HEK293 (cell line): ENCODE results near the gene DYNLRB1.

ENCODE experiments used
- CTCF ChIA-PET: fragments of 350-600 bp; formaldehyde crosslinking; extraction: SDS; loops from one replicate; lab custom pipeline; 2021; ENCODE audit warnings: antibody characterized with exemption; lab: Yijun Ruan, JAX
- POLR2A ChIA-PET: fragments of 300-600 bp; formaldehyde crosslinking; extraction: SDS; loops from one replicate; lab custom pipeline; 2020; ENCODE audit warnings: antibody characterized with exemption, inconsistent platforms; lab: Yijun Ruan, JAX
- H3K27ac ChIP-seq: fragments of 200-500 bp; sonication (Bioruptor generic); 2 replicates; pipeline ENCODE4 v1.5.1; 2014; ENCODE audit warnings: low read depth, low read length, control low read depth, inconsistent platforms; ENCODE audit errors: extremely low read depth
- H3K36me3 ChIP-seq, 2 experiments: fragments of 200-500 bp in 1 of 2; sonication (Bioruptor generic) in 1 of 2; 1 replicate in 1 of 2; 2 replicates in 1 of 2; pipeline ENCODE4 v1.5.1; 2014 to 2017; ENCODE audit warnings: inconsistent platforms in 2 of 2, low read length in 2 of 2; ENCODE audit not compliant: control insufficient read depth in 2 of 2, insufficient read depth in 1 of 2
- H3K4me1 ChIP-seq: fragments of 200-500 bp; sonication (Bioruptor generic); 2 replicates; pipeline ENCODE4 v1.5.1; 2014; ENCODE audit warnings: mild to moderate bottlenecking, low read length, inconsistent platforms; ENCODE audit not compliant: control insufficient read depth, insufficient read depth
- H3K4me3 ChIP-seq: 2 replicates; pipeline ENCODE4 v1.5.1; 2011; ENCODE audit warnings: low read depth, mild to moderate bottlenecking, control low read depth, low read length, moderate library complexity
- H3K9me3 ChIP-seq: fragments of 200-500 bp; sonication (Bioruptor generic); 2 replicates; pipeline ENCODE4 v1.5.1; 2014; ENCODE audit warnings: low read depth, low read length, inconsistent platforms; ENCODE audit not compliant: control insufficient read depth, insufficient read depth
- BCL11A ChIP-seq: fragments of 450-650 bp; formaldehyde crosslinking; IDR thresholded peaks from 2 replicates; pipeline ENCODE4 v1.5.1; 2016; ENCODE audit warnings: low read depth, missing biosample characterization, missing genetic modification characterization
- GLIS2 ChIP-seq: fragments of 450-650 bp; formaldehyde crosslinking; IDR thresholded peaks from 2 replicates; pipeline ENCODE4 v1.5.1; 2016; ENCODE audit warnings: missing biosample characterization, missing genetic modification characterization
- HOXD13 ChIP-seq: sonication (generic); formaldehyde crosslinking; IDR thresholded peaks from 2 replicates; pipeline ENCODE4 v1.8.0; 2022; ENCODE audit warnings: missing genetic modification reagents, borderline replicate concordance
- KLF8 ChIP-seq: fragments of 450-650 bp; formaldehyde crosslinking; IDR thresholded peaks from 2 replicates; pipeline ENCODE4 v1.5.1; 2016; ENCODE audit warnings: missing biosample characterization, missing genetic modification characterization
- PRDM1 ChIP-seq: fragments of 450-650 bp; formaldehyde crosslinking; IDR thresholded peaks from 2 replicates; pipeline ENCODE4; 2016; ENCODE audit warnings: missing biosample characterization, missing genetic modification characterization
- REPIN1 ChIP-seq: fragments of 450-650 bp; formaldehyde crosslinking; IDR thresholded peaks from 2 replicates; pipeline ENCODE4 v1.5.1; 2017; ENCODE audit warnings: missing biosample characterization, missing genetic modification characterization, low read depth
- SCRT1 ChIP-seq: fragments of 450-650 bp; formaldehyde crosslinking; IDR thresholded peaks from 2 replicates; pipeline ENCODE4 v1.5.1; 2016; ENCODE audit warnings: missing biosample characterization, missing genetic modification characterization, borderline replicate concordance
- YY2 ChIP-seq: fragments of 450-650 bp; formaldehyde crosslinking; IDR thresholded peaks from 2 replicates; pipeline ENCODE4 v1.5.1; 2016; ENCODE audit warnings: missing biosample characterization, missing genetic modification characterization
- ZNF114 ChIP-seq: fragments of 450-650 bp; formaldehyde crosslinking; IDR thresholded peaks from 2 replicates; pipeline ENCODE4 v1.5.0; 2017; ENCODE audit warnings: missing biosample characterization, missing genetic modification characterization
- ZNF292 ChIP-seq: fragments of 450-650 bp; formaldehyde crosslinking; IDR thresholded peaks from 2 replicates; pipeline ENCODE4 v1.5.1; 2016; ENCODE audit warnings: low read depth, missing biosample characterization, missing genetic modification characterization, borderline replicate concordance
- ZNF37A ChIP-seq: fragments of 450-650 bp; IDR thresholded peaks from 2 replicates; pipeline ENCODE4 v1.5.1; 2018; ENCODE audit warnings: missing biosample characterization, missing genetic modification characterization
- ZNF426 ChIP-seq: fragments of 450-650 bp; formaldehyde crosslinking; IDR thresholded peaks from 2 replicates; pipeline ENCODE4 v1.5.1; 2017; ENCODE audit warnings: missing biosample characterization, missing genetic modification characterization, mild to moderate bottlenecking, inconsistent platforms, moderate library complexity
- ZNF48 ChIP-seq: fragments of 450-650 bp; formaldehyde crosslinking; IDR thresholded peaks from 2 replicates; pipeline ENCODE4 v1.5.1; 2016; ENCODE audit warnings: missing biosample characterization, missing genetic modification characterization
- ZNF510 ChIP-seq: fragments of 450-650 bp; formaldehyde crosslinking; IDR thresholded peaks from 2 replicates; pipeline ENCODE4 v1.5.1; 2018; ENCODE audit warnings: mild to moderate bottlenecking, missing genetic modification characterization, missing biosample characterization; ENCODE audit not compliant: insufficient replicate concordance
- ZNF555 ChIP-seq: fragments of 450-650 bp; formaldehyde crosslinking; conservative IDR thresholded peaks from 2 replicates; pipeline ENCODE4 v1.5.1; 2017; ENCODE audit warnings: missing biosample characterization, mild to moderate bottlenecking, missing genetic modification characterization, inconsistent platforms
- ZNF76 ChIP-seq: fragments of 450-650 bp; formaldehyde crosslinking; IDR thresholded peaks from 2 replicates; pipeline ENCODE4; 2016; ENCODE audit warnings: low read depth, missing biosample characterization, missing genetic modification characterization, borderline replicate concordance
- ZNF768 ChIP-seq: fragments of 450-650 bp; formaldehyde crosslinking; IDR thresholded peaks from 2 replicates; pipeline ENCODE4 v1.5.1; 2018; ENCODE audit warnings: missing biosample characterization, mild to moderate bottlenecking, missing genetic modification characterization
- ZSCAN16 ChIP-seq: fragments of 450-650 bp; formaldehyde crosslinking; IDR thresholded peaks from 2 replicates; pipeline ENCODE4 v1.5.1; 2016; ENCODE audit warnings: missing biosample characterization, missing genetic modification characterization
- TF ChIP-seq, protein P1 (sequence below): fragments of 450-650 bp; formaldehyde crosslinking; IDR thresholded peaks from 2 replicates; pipeline ENCODE4 v1.5.1; 2016; ENCODE audit warnings: missing biosample characterization, missing genetic modification characterization
- TF ChIP-seq, protein P2 (sequence below): fragments of 450-650 bp; formaldehyde crosslinking; IDR thresholded peaks from 2 replicates; pipeline ENCODE4 v1.5.1; 2016; ENCODE audit warnings: missing biosample characterization, missing genetic modification characterization
- TF ChIP-seq, protein P3 (sequence below): fragments of 450-650 bp; formaldehyde crosslinking; optimal IDR thresholded peaks from 2 replicates; pipeline ENCODE3; 2016; ENCODE audit warnings: missing biosample characterization, mild to moderate bottlenecking, missing genetic modification characterization

Gene DYNLRB1

DNA sequence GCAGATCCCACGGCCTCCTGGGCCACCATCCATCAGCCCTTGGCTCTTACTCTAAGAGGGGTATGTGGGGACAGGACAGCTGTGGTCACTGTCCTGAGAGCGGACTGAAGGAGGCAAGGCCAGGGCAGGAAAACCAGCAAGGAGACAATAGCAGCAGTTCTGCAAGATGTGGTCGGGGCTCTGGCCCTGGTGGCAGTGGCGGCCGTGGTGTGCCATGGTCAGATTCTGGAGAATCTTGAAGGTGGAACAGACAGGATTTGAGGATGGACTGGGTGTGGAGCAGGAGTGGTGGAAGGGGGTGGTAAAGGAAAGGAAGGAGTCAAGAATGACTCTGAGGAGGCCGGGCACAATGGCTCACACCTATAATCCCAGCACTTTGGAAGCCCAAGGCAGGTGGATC lies 36.3 kb downstream of the DYNLRB1 start:
- no peaks in the 10 kb centered on the region; a peak in 1 of 3 replicates for H3K36me3 ChIP-seq
- no peak for TF ChIP-seq KLF8 (tag by site-specific recombination)
- TF ChIP-seq ZSCAN16 (tag by site-specific recombination) = no peak
- TF ChIP-seq ZNF768 (tag by site-specific recombination) = no peak
- no peak for TF ChIP-seq PRDM1 (tag by site-specific recombination)
- no peak for TF ChIP-seq ZNF292
- TF ChIP-seq ZNF76 (tag by site-specific recombination) = no peak
- no peak for TF ChIP-seq REPIN1
- ChIA-PET CTCF (no interaction called here), POLR2A (no interaction called here)
- H3K4me1 ChIP-seq = no peaks in the 10 kb centered on the region
- H3K27ac ChIP-seq = no peak overlapping the region
- H3K9me3 ChIP-seq = no peaks in the 10 kb centered on the region
- H3K4me3 ChIP-seq = no peak overlapping the region

DNA sequence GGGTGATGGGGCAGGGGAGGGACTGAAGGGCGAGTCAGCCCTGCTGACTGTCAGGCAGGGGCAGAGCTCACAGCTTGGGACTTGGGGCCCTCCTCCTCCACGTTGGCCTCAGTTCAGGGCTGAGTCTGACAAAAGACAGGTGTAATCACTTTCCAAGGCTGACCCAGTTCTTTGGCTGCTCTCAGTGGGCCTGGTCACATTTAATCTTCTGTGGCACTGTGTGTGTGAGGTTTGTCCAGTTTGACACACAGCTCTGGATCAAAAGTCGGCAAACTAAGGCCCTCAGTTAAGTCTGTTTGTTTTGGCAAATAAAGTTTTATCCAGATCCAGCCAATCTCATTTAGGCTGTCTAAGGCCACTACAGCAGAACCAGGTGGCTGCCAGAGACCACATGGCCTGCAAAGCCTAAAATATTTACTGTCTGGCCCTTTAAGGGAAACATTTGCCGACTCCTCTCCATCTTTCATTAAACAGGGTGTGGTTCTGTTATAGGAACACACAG lies 37.2 kb downstream of the DYNLRB1 start:
- Histone ChIP-seq H3K9me3 (no peaks in the 10 kb centered on the region), H3K27ac (no peak overlapping the region), H3K4me1 (no peaks in the 10 kb centered on the region), H3K36me3 (no peaks in the 10 kb centered on the region; a peak in 1 of 3 replicates), H3K4me3 (no peak overlapping the region)
- CTCF ChIA-PET = interaction anchor here (0.5 to 0.9 kb wide), 3 partner anchors 9 to 353 kb away, joined by 3 to 4 read pairs (median 3); no protein-coding TSS in a partner anchor
- TF ChIP-seq ZNF555 (no peak), ZNF426 (tag by site-specific recombination) (no peak), YY2 (tag by site-specific recombination) (no peak), ZNF114 (tag by site-specific recombination) (no peak), ZNF37A (tag by site-specific recombination) (no peak), ZNF48 (no peak), ZNF510 (no peak)
- TF ChIP-seq, protein P1, sequence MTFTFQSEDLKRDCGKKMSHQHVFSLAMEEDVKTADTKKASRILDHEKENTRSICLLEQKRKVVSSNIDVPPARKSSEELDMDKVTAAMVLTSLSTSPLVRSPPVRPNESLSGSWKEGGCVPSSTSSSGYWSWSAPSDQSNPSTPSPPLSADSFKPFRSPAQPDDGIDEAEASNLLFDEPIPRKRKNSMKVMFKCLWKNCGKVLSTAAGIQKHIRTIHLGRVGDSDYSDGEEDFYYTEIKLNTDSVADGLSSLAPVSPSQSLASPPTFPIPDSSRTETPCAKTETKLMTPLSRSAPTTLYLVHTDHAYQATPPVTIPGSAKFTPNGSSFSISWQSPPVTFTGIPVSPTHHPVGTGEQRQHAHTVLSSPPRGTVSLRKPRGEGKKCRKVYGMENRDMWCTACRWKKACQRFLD (tag by site-specific recombination) = no peak
- TF ChIP-seq, protein P2, sequence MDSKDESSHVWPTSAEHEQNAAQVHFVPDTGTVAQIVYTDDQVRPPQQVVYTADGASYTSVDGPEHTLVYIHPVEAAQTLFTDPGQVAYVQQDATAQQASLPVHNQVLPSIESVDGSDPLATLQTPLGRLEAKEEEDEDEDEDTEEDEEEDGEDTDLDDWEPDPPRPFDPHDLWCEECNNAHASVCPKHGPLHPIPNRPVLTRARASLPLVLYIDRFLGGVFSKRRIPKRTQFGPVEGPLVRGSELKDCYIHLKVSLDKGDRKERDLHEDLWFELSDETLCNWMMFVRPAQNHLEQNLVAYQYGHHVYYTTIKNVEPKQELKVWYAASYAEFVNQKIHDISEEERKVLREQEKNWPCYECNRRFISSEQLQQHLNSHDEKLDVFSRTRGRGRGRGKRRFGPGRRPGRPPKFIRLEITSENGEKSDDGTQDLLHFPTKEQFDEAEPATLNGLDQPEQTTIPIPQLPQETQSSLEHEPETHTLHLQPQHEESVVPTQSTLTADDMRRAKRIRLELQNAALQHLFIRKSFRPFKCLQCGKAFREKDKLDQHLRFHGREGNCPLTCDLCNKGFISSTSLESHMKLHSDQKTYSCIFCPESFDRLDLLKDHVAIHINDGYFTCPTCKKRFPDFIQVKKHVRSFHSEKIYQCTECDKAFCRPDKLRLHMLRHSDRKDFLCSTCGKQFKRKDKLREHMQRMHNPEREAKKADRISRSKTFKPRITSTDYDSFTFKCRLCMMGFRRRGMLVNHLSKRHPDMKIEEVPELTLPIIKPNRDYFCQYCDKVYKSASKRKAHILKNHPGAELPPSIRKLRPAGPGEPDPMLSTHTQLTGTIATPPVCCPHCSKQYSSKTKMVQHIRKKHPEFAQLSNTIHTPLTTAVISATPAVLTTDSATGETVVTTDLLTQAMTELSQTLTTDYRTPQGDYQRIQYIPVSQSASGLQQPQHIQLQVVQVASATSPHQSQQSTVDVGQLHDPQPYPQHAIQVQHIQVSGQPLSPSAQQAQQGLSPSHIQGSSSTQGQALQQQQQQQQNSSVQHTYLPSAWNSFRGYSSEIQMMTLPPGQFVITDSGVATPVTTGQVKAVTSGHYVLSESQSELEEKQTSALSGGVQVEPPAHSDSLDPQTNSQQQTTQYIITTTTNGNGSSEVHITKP (tag by site-specific recombination) = no peak
- POLR2A ChIA-PET = no interaction called here

DNA sequence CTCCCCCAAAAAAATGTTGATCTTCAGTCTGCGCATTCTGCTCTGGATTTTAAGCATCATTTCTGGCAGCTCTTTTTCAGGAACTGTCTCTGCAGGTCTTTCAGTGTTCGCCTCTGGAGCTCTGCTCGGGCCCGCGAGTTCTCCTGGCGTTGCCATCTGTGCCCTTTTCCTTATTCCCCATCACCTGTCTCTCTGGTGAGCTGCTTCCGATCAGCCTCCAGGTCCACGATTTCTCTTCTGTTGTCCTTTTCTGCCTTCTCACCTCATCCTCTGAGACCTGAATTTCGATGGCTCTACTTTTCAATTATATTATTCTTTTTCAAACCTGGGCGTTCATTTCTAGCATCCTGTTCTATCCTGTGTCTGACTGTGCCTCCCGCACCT lies 41.7 kb downstream of the DYNLRB1 start:
- peak overlapping the region; percentile 47 for H3K27ac ChIP-seq
- no peaks in the 10 kb centered on the region for H3K9me3 ChIP-seq
- peaks cover 0 to 4% of the 10 kb centered on the region in 2 experiments; a peak in 2 of 3 replicates for H3K36me3 ChIP-seq
- peak overlapping the region; percentile 52 for H3K4me3 ChIP-seq
- POLR2A ChIA-PET = no interaction called here
- CTCF ChIA-PET = interaction anchor here (1.0 to 1.5 kb wide), 2 partner anchors 13 to 18 kb away, joined by 3 read pairs; no protein-coding TSS in a partner anchor
- no peaks in the 10 kb centered on the region for H3K4me1 ChIP-seq
- TF ChIP-seq, protein P3, sequence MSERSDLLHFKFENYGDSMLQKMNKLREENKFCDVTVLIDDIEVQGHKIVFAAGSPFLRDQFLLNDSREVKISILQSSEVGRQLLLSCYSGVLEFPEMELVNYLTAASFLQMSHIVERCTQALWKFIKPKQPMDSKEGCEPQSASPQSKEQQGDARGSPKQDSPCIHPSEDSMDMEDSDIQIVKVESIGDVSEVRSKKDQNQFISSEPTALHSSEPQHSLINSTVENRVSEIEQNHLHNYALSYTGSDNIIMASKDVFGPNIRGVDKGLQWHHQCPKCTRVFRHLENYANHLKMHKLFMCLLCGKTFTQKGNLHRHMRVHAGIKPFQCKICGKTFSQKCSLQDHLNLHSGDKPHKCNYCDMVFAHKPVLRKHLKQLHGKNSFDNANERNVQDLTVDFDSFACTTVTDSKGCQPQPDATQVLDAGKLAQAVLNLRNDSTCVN = no peak
- TF ChIP-seq ZNF426 (tag by site-specific recombination) (no peak), SCRT1 (tag by site-specific recombination) (no peak), GLIS2 (tag by site-specific recombination) (no peak), HOXD13 (CRISPR knock-in tag) (no peak), BCL11A (no peak), ZNF292 (no peak)
- TF ChIP-seq, protein P2 (tag by site-specific recombination) = no peak
